CD4-positive, alpha-beta T cell (primary cell): Measurements from ENCODE around the gene CCDC102A. TPM values are rescaled to one million over a fixed set of nuclear protein-coding genes. Genes with fewer than 3 reads are reported as not detected.

ENCODE experiments used
- ATAC-seq: fragments of 200-7000 bp; cut with Tn5 transposase; one replicate; pipeline ENCODE4 v1.10.0; 2022; ENCODE audit warnings: mild to moderate bottlenecking; ENCODE audit not compliant: poor library complexity
- CTCF ChIA-PET: fragments of 350-600 bp; sonication (Branson Sonifier 250); formaldehyde crosslinking; loops from one replicate; lab custom pipeline; 2021; ENCODE audit warnings: antibody characterized with exemption, inconsistent platforms; lab: Charles Lee
- POLR2A ChIA-PET: fragments of 350-600 bp; sonication (Branson Sonifier 250); formaldehyde crosslinking; loops from one replicate; lab custom pipeline; 2021; ENCODE audit warnings: antibody characterized with exemption, inconsistent platforms; lab: Charles Lee
- DNase-seq, 14 experiments: peaks; one replicate each; pipeline ENCODE4 v3.0.0-alpha.2; 2013 to 2020; ENCODE audit warnings: mixed read lengths in 2 of 14
- H3K27ac ChIP-seq, 2 donors: one replicate each; pipeline versions ENCODE4 v1.5.1 to v1.7.0; 2013; ENCODE audit warnings: low read length in 2 of 2, low read depth in 1 of 2, mild to moderate bottlenecking in 1 of 2
- H3K27me3 ChIP-seq, 2 experiments: 1 replicate in 1 of 2; 2 replicates in 1 of 2; pipeline versions ENCODE4 v1.6.1 to v1.7.0; 2013; ENCODE audit warnings: low read length in 2 of 2, control low read depth in 1 of 2, mild to moderate bottlenecking in 1 of 2, moderate library complexity in 1 of 2; ENCODE audit not compliant: insufficient read depth in 2 of 2, control insufficient read depth in 1 of 2
- H3K36me3 ChIP-seq: one replicate; pipeline ENCODE4 v1.6.1; 2013; ENCODE audit warnings: low read length, control low read depth; ENCODE audit not compliant: insufficient read depth
- H3K4me1 ChIP-seq: one replicate; pipeline ENCODE4 v1.6.1; 2013; ENCODE audit warnings: low read length, control low read depth; ENCODE audit not compliant: insufficient read depth
- H3K4me3 ChIP-seq: one replicate; pipeline ENCODE4 v1.5.1; 2013; ENCODE audit warnings: mild to moderate bottlenecking, low read length, moderate library complexity
- H3K9me3 ChIP-seq, 2 experiments: 1 replicate in 1 of 2; 2 replicates in 1 of 2; pipeline versions ENCODE4 v1.6.1 to v1.7.0; 2013; ENCODE audit warnings: low read length in 2 of 2, mild to moderate bottlenecking in 2 of 2, control low read depth in 1 of 2, moderate library complexity in 1 of 2; ENCODE audit not compliant: control insufficient read depth in 1 of 2, insufficient read depth in 1 of 2
- H3K27ac Mint-ChIP-seq: one replicate; pipeline ENCODE4 v1.8.0; 2020; ENCODE audit warnings: mixed read lengths
- H3K27me3 Mint-ChIP-seq: one replicate; pipeline ENCODE4 v1.8.0; 2021; ENCODE audit warnings: mixed read lengths
- H3K36me3 Mint-ChIP-seq: one replicate; pipeline ENCODE4 v1.8.0; 2021; ENCODE audit warnings: low read depth, mixed read lengths
- H3K4me1 Mint-ChIP-seq: one replicate; pipeline ENCODE4 v1.8.0; 2021; ENCODE audit warnings: low read depth, mixed read lengths
- H3K4me3 Mint-ChIP-seq: one replicate; pipeline ENCODE4 v1.8.0; 2020; ENCODE audit warnings: mild to moderate bottlenecking, mixed read lengths
- H3K9me3 Mint-ChIP-seq: one replicate; pipeline ENCODE4 v1.8.0; 2020; ENCODE audit warnings: mixed read lengths
- intact Hi-C, 2 experiments: fragments of 100-400 bp; cut with DNase I in 1 of 2; cut with micrococcal nuclease in 1 of 2; formaldehyde crosslinking; loops; one replicate each; pipeline versions ENCODE4 v1.15.1 to v1.9.0; 2023 to 2025; cut with DNase I, micrococcal nuclease
- total RNA-seq, 174 experiments: library from RNA in 2 of 174; stranded (reverse) in 2 of 174; gene quantifications; one replicate each; pipeline ENCODE4 v1.2.3 and lab custom pipeline; 2021 to 2026
- TF ChIP-seq, protein P1 (sequence below): fragments of 200-600 bp; IDR thresholded peaks from one replicate; pipeline ENCODE4 v1.8.0; 2022; ENCODE audit warnings: antibody characterized with exemption, mild to moderate bottlenecking

The CCDC102A gene
- total RNA-seq, 2 experiments from 2014 or later: 2.0 TPM

GRCh38 chr16:57518922-57519321, 17.4 kb downstream of the CCDC102A start:
- Mint-ChIP-seq H3K36me3 (peaks cover 26% of the 10 kb centered on the region), H3K27me3 (no peaks in the 10 kb centered on the region), H3K4me1 (peaks cover 5% of the 10 kb centered on the region), H3K27ac (no peak overlapping the region), H3K4me3 (no peak overlapping the region), H3K9me3 (no peaks in the 10 kb centered on the region)
- Histone ChIP-seq H3K36me3 (peaks cover 19% of the 10 kb centered on the region), H3K4me3 (no peak overlapping the region), H3K9me3 (no peaks in the 10 kb centered on the region), H3K27me3 (no peaks in the 10 kb centered on the region), H3K27ac (no peak overlapping the region), H3K4me1 (peaks cover 7% of the 10 kb centered on the region)
- no peak for DNase-seq
- CTCF ChIA-PET: interaction anchor here (1.6 kb wide), 2 partner anchors 19 to 57 kb away, joined by 11 to 26 read pairs; partner anchors contain the start of genes CCDC102A and POLR2C
- POLR2A ChIA-PET: interaction anchor here (0.9 to 2.0 kb wide), 2 partner anchors 14 to 57 kb away, joined by 3 to 13 read pairs; partner anchors contain the start of gene POLR2C
- intact Hi-C loops: loop anchor here (1.0 to 2.0 kb wide), 4 partner anchors 43 to 219 kb away; no protein-coding TSS in a partner anchor
- ATAC-seq: no peak
- TF ChIP-seq, protein P1, sequence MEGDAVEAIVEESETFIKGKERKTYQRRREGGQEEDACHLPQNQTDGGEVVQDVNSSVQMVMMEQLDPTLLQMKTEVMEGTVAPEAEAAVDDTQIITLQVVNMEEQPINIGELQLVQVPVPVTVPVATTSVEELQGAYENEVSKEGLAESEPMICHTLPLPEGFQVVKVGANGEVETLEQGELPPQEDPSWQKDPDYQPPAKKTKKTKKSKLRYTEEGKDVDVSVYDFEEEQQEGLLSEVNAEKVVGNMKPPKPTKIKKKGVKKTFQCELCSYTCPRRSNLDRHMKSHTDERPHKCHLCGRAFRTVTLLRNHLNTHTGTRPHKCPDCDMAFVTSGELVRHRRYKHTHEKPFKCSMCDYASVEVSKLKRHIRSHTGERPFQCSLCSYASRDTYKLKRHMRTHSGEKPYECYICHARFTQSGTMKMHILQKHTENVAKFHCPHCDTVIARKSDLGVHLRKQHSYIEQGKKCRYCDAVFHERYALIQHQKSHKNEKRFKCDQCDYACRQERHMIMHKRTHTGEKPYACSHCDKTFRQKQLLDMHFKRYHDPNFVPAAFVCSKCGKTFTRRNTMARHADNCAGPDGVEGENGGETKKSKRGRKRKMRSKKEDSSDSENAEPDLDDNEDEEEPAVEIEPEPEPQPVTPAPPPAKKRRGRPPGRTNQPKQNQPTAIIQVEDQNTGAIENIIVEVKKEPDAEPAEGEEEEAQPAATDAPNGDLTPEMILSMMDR: no peak

DNA sequence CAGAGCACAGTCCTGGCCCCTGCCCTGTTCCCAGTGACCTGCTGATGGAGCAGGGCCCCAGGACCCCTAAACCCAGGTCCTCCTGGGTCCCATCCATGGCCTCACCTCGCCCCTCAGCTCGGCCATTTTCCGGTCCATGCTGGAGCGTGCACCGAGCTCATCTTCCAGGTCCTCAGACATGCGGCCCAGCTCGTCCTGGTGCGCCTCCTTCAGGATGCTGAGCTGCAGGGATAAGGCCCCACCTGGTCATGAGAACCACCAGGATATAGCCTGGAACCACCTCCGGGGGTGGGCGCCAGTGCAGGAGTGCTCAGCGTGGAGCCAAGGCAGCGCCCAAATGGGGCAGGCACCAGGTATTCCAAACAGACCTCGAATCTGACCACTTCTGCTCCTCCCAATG, 17.9 kb downstream of the CCDC102A start:
- Mint-ChIP-seq H3K9me3 (no peaks in the 10 kb centered on the region), H3K27me3 (no peaks in the 10 kb centered on the region), H3K4me1 (peaks cover 5% of the 10 kb centered on the region), H3K4me3 (no peak overlapping the region), H3K36me3 (peaks cover 26% of the 10 kb centered on the region), H3K27ac (no peak overlapping the region)
- no peak overlapping the region for H3K27ac ChIP-seq
- no peak for ATAC-seq
- CTCF ChIA-PET: interaction anchor here (1.6 kb wide), 1 partner anchor 19 kb away, joined by 26 read pairs; the partner anchor contains the start of gene CCDC102A
- no peaks in the 10 kb centered on the region for H3K9me3 ChIP-seq
- peaks cover 19% of the 10 kb centered on the region for H3K36me3 ChIP-seq
- H3K27me3 ChIP-seq: no peaks in the 10 kb centered on the region
- TF ChIP-seq, protein P1: no peak
- peaks cover 7% of the 10 kb centered on the region for H3K4me1 ChIP-seq
- POLR2A ChIA-PET: interaction anchor here (0.9 to 2.0 kb wide), 2 partner anchors 14 to 56 kb away, joined by 3 to 13 read pairs; partner anchors contain the start of gene POLR2C
- intact Hi-C loops: loop anchor here in 1 of 2 experiments (2.0 kb wide), 1 partner anchor 44 kb away; no protein-coding TSS in a partner anchor
- no peak for DNase-seq
- no peak overlapping the region for H3K4me3 ChIP-seq

DNA sequence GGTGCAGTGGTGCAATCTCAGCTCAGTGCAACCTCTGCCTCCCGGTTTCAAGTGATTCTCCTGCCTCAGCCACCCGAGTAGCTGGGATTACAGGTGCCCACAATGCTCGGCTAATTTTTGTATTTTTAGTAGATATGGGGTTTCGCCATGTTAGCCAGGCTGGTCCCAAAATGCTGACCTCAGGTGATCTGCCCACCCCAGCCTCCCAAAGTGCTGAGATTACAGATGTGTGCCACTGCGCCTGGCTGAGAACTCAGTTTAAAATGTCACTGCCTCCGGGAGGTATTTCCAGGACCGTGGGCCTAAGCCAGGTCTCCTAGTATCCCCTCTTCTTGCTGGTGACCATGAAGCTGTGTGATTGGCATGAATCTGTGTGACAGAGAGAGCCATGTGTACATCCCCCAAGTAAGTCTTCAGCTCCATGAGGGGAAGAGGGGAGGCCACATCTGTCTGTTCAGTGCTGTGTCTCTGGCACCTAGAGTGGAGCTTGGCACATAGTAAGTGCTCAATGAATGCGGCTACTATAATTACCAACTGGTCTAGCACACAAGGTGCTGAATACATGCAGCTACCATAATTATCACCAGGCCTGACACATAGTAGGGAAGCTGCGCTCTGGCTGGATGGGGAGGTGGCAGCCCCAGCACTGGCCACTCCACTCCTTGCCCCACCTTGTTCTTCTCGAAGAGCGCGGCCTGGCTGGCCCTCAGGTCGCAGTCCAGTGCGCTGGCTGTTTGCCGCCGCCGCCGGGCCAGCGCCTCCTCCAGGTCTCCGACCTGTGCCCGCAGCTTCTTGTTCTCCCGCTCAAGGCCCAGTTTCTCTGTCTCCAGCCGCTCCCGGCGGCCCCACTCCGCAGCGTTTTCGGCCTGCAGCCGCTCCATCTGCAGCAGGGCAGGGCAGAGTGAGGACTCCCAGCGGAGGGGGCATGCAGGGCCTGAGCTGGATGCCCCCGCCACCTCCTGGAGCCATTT, 18.7 kb downstream of the CCDC102A start:
- intact Hi-C loops: loop anchor here in 1 of 2 experiments (2.0 kb wide), 1 partner anchor 43 kb away; no protein-coding TSS in a partner anchor
- ChIA-PET CTCF (interaction anchor here (1.0 kb wide), 1 partner anchor 99 kb away, joined by 3 read pairs; no protein-coding TSS in a partner anchor), POLR2A (no interaction called here)
- Histone ChIP-seq H3K27ac (no peak overlapping the region), H3K27me3 (no peaks in the 10 kb centered on the region), H3K36me3 (peaks cover 22% of the 10 kb centered on the region), H3K4me1 (peaks cover 7% of the 10 kb centered on the region), H3K4me3 (no peak overlapping the region), H3K9me3 (no peaks in the 10 kb centered on the region)
- Mint-ChIP-seq H3K4me3 (no peak overlapping the region), H3K4me1 (peaks cover 5% of the 10 kb centered on the region), H3K36me3 (peaks cover 26% of the 10 kb centered on the region), H3K27ac (no peak overlapping the region), H3K9me3 (no peaks in the 10 kb centered on the region), H3K27me3 (no peaks in the 10 kb centered on the region)
- ATAC-seq (no peak), DNase-seq (no peak)
- TF ChIP-seq, protein P1: no peak
